Measurements from ENCODE around the gene NR2F1-AS1.
"Not testable (repeated sequence)": the region's sequence is repeated elsewhere in the genome, so short reads cannot be mapped to it uniquely, and the experiment has no call there.

NR2F1-AS1 gene

DNA sequence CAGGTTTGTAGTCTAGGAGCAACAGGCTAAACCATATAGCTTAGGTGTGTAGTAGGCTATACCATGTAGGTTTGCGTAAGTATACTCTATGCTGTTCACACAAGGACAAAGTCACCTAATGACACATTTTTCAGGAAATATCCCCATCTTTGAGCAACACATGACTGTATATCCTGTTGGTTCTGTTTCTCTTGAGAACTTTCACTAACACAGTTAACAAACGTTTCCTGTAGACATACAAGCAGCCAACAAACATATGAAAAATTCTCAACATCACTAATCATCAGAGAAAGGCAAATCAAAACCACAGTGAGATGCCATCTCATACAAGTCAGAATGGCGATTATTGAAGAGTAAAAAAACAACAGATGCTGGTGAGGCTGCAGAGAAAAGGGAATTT, 68.2 kb downstream of the NR2F1-AS1 start:
- DNase-seq = no peak

DNA sequence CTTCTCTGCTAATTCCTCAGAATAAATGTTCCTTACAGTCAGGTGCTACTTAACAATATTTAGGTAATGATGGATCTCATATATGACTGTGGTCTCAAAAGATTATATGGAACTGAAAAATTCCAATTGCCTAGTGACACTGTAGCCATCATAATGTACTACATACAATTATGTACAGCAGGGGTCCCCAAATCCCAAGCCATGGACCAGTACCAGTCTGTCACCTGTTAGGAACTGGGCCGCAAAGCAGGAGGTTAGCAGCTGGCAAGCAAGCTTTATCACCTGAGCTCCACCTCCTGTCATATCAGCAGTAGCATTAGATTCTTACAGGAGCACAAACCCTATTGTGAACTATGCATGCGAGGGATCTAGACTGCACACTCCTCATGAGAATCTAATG, 69.6 kb downstream of the NR2F1-AS1 start:
- no peak for DNase-seq

DNA sequence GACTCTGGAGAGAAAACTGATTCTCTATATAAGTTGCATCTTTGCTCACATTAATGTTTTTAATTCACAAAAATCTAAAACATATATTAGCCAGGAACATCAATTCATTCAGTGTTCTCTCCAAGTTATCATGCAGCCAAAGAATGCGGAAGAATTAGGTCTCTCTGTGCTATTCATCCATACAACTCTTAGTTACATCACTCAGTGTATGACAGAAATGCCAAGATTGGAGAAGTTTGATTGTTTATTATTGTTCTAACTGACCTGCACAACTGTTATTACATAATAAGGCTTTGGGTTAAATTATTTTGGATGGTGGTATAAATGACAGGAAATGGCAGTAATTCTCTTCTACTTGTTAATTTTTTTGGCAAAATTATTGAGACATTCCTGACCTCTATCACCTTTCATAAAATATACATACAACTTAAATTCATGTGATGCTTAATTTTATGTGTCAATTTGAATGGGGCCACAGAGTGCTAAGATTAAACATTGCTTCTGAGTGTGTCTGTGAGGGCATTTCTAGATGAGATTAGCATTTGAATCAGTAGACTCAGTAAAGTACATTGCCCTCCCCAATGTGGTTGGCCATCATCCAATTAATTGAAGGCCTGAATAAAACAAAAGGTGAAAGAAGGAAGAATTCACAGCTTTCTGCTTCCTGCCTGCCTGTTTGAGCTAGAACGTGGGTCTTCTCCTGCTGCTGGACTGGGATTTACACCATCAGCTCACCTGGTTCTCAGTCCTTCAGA, 70.2 kb downstream of the NR2F1-AS1 start:
- no peak for DNase-seq

DNA sequence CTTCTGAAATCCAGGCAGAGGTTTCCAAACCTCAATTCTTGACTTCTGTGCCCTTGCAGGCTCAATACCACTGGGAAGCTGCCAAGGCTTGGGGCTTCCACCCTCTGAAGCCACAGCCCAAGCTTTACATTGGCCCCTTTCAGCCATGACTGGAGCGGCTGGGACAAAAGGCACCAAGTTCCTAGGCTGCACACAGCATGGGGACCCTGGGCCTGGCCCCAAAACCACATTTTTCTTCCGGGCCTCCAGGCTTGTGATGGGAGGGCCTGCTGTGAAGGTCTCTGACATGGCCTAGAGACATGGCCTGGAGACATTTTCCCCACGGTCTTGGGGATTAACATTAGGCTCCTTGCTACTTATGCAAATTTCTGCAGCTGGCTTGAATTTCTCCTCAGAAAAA, 75.5 kb downstream of the NR2F1-AS1 start:
- not testable (repeated sequence) for DNase-seq

DNA sequence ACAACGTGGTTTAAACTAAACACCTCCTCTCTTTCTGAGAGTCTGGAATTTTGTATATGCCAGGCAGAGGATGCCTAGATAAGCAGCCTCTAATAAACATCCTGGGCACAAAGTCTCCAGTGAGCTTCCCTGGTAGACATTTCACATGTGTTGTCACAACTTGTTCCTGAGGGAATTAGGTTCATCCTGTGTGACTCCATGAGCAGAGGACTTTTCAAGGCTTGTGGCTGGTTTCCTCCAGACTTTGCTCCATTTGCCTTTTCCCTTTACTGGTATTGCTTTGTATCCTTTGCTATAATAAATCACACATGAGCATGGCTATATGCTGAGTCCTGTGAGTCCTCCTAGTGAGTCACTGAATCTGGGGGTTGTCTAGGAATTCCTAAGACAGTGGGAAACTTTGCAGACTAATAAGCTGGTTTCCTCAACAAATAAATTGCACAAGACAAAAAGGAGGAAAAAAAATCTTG, 77.4 kb downstream of the NR2F1-AS1 start:
- no peak for DNase-seq

DNA sequence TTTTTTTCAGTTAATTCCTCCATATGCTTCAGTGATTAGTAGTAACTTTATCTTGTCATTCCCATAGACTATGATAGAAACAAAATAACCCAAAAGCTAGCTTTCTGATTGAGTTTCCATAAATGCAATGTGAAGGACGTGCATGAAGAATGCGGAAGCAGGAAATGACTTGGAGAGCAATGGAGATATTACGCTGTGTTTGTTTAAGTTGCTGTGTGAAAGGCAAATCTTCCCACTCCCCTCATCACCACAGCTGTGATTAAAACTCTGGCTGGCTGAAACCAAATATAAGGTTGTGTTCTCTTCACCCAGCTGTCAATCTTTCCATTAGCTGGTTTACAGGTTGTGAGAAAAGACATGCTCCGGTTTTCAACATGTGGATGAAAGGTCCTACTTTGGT, 83.9 kb downstream of the NR2F1-AS1 start:
- DNase-seq = no peak

DNA sequence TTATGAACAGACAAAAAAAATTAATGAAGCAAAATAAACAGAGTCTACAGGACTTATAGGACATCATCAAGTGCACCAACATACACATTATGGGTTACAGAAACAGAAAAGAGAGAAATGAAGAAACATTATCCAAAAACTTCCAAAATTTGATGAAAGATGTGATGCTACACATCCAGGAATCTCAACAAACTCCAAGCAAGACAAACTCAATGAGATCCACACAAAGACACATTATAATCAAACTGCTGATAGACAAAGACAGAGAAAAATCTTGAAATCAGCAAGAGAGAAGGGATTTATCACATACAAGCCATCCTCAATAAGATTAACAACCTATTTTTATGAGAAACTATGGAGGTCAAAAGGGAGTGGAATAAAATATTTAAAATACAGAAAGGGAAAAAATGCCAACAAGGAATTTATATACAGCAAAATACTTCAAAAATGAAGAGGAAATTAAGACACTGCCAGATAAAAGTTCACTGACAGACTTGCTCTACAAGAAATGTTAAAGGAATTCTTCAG, 101.0 kb downstream of the NR2F1-AS1 start:
- no peak for DNase-seq

DNA sequence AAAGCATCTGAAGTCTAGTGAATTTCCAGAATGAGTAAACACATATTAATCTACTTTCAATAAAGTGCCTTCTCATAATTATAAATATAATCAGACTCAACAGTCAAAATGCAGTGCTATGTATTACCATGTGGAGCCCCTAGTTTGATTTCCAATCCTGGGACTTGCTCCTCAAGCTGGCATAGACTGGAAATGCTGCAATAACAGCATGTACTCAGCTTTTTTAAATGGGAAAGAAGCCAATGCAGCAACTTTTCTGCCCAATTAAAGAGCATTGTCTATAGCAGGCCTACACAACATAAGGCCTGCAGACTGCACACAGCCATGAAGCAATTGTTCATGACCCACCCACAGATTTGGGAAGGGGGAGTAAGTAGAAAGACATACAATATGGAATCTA, 103.2 kb downstream of the NR2F1-AS1 start:
- no peak for DNase-seq

DNA sequence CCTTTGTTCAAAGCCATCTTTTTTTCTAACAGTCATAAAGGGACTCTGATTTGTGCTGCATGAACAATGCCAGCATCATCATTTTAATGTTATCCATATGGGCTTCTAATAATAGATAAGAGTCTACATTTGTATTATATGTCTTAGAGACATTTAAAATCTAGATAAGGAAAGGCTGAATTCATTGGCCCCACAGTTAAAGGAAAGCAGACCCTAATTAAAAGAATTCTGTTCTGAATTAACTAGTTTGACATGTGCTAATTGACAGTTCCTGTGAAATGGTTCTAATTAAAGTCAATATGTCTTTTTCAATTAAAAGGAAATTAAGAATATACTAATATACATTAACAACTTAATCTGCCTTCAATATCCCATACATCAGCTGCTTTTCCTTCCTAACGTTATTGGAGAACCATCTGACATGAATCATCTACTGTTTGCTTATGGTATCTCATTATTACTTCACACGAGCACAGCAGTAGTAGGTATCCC, 104.7 kb downstream of the NR2F1-AS1 start:
- no peak for DNase-seq

DNA sequence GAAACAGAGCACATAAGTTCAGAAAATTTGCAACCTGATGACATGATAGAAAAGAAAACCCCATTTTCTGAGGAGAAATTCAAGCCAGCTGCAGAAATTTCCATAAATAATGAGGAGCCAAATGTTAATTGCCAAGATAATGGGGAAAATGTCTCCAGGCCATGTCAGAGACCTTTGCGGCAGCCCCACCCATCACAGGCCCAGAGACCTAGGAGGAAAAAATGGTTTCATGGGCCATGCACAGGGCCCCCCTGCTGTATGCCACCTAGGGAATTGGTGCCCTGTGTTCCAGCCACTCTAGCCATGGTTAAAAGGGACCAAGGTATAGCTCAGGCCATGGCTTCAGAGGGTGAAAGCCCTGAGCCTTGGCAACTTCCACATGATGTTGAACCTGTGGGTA, 118.1 kb downstream of the NR2F1-AS1 start:
- DNase-seq = no peak

DNA sequence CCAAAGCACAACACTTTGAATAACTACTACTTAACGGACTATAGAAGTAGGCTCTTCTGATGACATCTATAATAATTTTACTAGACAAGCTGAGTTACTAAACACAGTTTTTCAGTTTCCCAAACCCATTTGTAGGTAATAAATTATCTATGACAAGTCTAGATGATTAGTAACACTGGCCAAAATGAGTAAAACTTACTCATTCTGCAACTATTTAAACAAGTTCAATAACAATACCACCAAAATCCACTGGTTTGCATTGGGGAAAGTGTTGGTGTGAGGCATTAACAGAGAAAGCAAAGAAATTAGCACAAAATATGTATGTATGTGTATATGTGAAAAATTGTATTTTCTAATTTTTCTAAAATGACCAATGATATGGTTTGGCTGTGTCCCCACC, 119.3 kb downstream of the NR2F1-AS1 start:
- DNase-seq = no peak

DNA sequence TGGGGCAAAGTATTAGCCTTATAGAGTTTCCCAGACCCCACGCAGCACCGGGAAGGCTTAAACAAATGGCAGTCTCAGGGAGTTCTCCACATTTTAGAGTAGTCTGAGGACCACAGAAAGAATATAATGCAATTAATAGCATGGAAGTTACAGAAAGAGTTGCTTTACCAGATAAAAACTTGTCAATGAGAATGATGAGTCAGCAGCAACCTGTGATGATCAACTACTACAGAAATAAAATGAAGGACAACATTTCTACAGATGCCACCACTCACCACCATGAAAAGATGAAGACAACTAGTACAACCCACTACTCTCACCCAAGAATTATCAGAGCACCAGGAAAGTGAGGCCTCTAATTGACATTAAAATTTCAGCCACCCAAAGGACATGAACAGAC, 120.7 kb downstream of the NR2F1-AS1 start:
- DNase-seq = no peak

DNA sequence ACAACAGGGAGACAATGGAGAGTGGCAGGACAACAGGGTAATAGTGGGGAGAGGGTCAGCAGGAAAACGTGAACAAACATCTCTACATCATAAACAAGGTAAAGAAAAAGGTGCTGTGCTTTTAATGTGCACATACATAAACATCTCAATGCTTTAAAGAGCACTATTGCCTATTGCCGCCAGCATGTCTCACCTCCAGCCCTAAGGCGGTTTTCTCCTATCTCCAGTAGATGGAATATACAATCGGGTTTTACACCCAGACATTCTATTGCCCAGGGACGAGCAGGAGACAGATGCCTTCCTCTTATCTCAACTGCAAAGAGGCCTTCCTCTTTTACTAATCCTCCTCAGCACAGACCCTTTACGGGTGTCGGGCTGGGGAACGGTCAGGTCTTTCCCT, 124.2 kb downstream of the NR2F1-AS1 start:
- not testable (repeated sequence) for DNase-seq

DNA sequence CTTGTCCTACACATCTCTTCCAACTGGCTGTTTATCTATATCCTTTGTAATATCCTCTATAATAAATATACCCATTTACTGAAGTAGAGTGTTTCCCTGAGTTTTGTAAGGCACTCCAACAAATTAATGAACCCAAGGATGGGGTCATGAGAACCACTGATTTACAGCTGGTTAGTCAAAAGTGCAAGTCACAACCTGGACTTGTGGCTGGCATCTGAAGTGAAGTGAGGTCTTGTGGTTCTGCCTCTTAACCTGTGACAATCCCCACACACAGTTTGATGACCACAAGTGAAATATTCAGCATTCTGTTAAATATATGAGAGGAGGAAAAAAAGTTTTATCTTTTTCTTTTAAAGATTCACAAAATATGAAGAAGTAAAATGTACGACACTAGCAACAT, 126.1 kb downstream of the NR2F1-AS1 start:
- no peak for DNase-seq

DNA sequence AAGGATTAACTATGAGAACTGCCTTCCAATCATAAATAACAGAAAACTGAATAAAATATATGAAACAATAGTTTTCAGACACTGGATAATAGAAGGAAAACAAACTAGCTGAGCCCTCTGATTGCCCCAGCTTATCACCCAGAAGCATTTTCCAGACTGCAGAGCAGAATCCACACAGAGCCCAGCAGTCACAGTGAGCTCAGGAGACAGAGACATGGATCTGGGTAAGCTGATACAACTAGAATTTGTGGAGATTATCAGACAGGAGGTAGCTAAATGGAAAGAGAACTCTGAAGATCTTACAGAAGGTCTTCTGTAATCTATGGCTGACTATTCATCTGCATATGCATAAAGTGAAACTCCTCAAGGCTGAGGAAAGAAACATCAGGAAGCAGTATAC, 128.8 kb downstream of the NR2F1-AS1 start:
- no peak for DNase-seq

DNA sequence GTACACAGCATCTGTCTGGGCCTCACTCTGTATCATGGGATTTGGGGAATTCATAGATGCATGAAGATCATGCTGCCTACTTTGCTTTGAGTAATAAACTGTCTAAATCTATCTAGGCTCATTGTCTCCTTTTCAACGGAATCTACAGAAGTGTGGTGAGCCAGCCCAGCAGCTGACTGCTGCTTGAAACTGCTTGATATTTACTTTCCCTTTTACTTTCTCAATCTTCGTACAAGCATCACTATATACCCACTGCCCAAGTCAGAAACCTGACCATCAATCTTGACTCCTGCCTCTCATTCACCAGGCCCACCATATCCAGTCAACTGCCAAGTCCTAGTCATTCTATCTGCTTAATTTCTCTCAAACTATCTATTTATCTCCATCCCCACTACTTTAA, 142.9 kb downstream of the NR2F1-AS1 start:
- no peak for DNase-seq

DNA sequence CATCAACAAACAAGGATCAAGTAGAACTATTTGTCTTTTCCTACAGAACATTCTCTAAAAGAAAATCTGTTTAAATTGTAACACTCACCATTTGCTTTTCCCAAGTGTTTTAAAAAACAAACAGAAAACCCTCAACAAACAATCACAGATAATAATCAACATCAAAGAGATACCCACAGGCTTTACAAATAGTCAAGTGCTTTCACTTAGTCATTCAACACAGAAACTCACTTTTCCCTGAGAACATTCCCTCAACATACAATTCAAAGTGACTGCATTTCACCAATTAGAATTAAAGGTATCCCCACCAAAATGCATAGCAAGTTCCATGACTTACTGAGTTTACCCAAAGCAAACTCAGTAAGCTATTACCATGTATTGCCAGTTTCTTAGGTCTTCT, 144.9 kb downstream of the NR2F1-AS1 start:
- no peak for DNase-seq

DNA sequence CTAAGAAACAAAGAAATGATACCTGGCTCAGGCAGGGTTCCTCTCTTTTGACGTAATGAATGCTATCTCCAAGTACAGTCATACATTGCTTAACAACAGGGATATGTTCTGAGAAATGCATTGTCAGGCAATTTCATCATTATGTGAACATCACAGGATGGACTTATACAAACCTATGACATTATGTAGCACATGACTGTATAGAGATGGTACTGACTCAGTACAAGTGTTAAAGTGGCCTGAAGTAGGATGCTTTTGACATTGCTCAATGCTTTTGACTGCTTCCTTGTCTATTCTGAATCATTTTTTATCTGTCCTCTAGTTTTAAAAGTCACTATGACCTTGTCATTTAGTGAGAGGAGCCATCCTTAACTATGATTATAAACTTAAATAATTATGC, 147.6 kb downstream of the NR2F1-AS1 start:
- DNase-seq = no peak

DNA sequence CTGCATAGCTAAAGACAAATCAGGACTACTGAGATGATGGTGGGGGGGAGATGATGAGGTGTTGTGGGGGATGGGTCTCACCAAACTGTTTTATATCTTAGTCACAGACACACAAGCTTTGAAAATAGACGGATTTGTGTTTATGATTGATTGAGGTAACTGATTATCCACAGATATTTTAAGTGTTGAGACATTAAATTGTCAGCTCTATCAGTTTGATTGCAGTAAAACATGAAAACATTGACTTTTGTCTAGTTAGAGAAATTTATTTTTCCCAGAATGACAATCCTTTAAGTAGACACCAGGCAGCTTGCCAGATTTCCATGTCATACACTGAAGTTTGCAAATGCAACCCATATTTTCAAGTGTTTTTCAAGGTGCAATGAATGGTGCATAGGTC, 149.8 kb downstream of the NR2F1-AS1 start:
- DNase-seq = no peak

DNA sequence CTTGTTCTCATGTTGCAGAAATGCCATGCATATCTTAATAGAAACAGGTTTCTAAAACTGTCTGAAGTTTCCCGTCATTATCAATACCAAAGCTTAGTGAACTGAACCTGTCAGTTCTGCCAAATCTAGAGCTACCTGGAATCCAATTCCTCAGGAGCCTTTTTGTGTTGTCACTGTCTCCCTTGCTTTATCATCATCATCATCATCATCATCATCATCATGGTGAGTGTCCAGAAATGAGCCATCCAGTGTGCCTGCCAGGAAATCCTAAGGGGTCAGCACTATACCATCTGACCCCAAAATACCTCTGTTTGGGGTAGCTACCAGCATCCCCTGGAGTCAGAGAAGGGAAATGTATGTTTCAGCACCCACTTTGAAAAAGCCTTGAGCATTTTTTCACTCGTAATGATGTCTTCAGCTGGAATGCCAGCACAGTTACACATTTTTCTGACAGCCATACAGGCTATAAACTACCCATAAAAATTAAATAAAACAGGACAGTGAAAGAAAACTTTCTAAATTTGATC, 150.3 kb downstream of the NR2F1-AS1 start:
- DNase-seq = no peak

DNA sequence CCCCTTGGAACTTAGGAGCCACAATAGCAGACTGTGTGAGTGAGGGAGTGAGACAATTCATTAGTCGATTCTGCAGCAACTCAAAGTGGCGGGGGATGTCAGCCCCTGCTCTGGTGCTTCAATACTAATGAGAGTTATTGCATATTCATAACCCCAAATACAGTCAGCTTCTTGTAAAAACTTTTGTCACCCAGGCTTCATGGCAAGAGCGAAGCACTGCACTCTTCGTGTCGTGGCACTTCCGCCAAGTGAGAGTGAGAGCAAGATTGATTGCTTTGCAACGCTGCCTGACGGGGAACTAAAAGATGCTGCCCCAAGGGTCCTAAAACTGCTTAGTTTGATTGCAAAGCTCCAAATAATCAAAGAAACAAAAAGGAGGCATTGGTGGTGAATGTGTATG, 150.9 kb downstream of the NR2F1-AS1 start:
- DNase-seq = no peak

DNA sequence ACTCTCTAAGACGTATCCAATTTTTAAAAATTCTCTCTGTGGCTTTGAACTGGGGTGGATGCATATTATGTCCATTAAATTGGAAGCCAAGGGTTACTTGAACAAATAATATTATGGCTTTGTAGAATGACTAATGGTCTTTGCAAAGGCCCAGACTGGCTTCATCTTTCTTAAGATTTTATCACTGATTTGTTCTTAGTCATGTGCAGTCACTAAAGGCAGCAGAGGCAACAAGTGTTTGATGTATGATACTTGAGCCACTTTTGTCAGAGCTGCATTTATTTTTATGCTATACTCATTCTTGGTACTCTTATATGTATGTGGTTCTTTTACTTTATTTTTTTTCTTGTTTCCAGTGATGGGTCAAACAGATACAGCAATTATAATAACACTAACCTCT, 152.2 kb downstream of the NR2F1-AS1 start:
- DNase-seq = no peak

DNA sequence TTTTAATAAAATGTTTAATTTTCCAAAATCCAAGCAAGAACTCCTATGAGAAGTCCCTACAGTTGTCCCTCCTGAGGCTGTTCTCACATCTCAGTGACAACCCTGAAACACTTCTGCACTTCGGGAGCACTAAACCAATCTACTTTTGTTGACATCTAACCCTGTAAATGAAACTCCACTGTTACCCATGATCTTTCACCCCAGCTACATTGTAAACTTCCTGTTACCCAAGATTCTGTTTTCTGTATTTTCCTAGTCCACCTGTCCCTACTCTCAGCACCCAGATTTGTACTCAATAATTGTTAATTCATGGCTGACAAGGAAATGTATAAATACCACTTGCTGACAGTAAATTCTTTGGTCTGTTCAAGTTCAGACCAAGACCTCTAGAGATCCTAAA, 153.7 kb downstream of the NR2F1-AS1 start:
- DNase-seq = no peak

DNA sequence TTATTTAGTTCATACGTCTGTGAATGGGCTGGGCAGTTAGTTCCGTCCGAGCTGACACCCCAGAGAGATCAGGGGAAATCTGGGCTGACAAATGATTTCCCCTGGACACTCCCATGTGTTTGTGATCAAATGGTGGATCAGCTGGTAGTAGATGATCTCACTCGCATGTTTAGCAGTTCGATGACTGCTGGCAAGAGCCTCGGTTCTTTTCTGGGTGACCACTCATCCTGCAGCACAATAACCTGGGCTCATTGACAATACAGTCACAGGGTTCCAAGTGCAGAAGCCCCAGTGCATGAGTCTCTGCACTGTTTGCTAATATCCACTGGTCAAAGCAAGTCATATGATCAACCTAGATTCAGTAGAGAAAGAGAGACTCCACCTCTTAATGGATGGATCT, 155.9 kb downstream of the NR2F1-AS1 start:
- DNase-seq = no peak

DNA sequence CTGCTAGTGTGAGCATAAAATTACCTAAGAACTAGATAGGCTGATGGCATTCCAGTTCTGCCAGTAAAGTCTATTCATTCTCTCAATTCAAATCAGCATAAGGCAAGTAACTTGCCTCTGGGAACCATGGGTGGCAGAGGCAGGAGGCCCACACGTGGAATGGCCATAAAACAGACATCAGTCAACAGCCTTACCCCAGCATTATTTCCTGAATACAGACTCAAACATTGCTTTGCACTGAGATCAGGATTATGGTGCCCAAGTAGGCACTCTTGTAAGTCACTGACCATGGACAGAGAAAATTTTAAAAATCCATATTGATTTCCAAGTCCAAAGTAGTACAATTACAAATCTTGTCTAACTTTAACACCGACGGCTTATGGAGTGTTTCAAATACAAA, 157.7 kb downstream of the NR2F1-AS1 start:
- DNase-seq = no peak

All from right forelimb (tissue), 1 donor.